HG03571 (cell line): ENCODE data around the gene CD63.

Experiments used
- ATAC-seq: cut with Tn5 transposase; IDR thresholded peaks from one replicate; pipeline ENCODE4 v1.9.1; 2021; ENCODE audit not compliant: unreplicated experiment

CD63 gene

DNA sequence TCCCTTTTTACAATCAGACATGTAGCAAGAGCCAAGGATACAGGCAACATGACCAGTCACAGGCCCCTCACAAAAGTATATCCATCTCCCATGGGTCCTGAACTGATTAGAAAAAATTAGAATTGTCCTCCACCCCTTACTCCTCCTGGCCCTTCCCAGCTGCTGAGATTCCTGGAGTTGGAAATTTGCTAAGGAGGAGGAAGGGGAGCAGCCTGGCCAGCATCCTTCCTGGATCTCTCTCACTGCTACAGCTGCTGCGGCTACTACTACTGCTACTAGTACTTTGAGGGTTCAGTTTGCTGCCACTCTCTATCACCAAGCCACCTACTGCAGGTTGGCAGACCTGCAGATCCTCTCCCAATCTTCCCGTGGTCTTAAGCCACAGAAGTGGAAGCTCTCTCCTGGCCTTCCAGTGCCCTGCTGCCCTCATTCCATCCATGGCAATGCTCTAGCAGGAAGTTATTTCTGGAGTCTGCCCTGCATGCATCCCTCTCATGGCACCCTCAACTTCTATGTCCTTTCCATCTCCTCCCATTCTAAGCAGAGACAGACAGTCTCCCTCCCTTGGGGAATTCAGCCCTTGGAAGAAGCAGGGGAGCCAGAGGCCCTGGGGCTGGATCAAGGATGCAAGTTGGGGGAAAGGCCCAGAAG lies 22.1 kb downstream of the CD63 start:
- ATAC-seq = no peak

GRCh38 chr12:55705782-55706402 lies 22.9 kb downstream of the CD63 start:
- no peak for ATAC-seq

- no peak for ATAC-seq
Observed at GRCh38 chr12:55704824-55705718, 23.7 kb downstream of the CD63 start.

DNA sequence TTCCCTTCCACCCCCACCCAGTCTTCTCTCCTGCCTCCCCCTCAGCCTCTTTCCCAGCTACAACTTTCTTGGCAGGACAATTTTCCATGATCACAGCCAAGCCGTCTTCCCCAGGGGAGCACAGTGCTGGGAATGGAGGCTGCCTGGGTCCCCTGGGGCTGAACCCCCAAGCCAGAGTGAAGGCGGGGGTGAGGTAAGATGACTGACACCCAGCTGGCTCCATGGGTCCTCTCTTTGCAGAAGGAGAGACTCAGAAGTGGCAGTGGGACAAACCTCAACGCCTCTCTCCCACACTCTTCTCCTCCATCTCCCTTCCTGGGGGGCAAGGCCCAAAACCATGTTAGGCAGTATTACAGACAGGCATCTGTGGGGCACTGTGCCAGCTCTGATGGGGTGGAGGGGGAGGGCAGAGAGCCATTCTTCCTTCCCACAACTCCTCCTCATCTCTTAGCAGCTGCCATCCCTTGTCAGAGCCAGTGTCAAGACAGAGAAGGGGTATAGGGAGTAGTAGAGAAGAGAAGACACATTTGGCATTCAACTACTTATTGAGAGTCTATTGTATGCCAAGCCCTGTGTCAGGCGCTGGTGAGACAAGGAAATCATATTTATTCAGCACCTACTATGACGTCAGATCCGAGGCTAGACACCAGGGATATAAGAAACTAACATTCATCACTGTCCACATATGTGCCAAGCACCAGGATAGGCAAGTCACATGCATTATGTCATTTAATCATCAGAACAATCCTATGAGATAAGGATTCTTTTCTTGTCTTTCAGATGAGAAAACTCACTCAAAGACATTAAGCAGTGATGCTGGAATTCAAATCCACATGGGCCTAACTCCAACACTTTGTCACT lies 24.7 kb downstream of the CD63 start:
- ATAC-seq = no peak

- no peak for ATAC-seq
Observed at GRCh38 chr12:55703288-55703687, 25.5 kb downstream of the CD63 start.

DNA sequence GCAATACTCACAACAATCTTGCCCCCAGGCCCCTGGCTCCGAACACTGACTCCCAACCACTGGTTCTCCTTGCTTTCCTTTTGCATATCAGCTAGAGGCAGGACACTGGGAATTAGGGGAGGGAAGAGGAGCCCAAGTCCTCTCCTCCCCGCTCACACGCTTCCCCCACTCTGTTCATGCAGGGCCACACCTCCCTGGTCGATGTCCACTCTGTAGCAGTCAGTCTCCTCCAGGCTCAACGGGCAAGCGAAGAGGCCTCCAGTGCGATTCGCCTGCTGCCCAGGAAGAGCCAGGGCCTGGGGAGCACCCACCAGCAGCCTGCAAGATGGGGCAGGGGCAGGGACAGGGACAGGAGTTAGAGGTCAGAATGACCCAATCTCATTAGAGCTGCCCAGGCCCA lies 25.9 kb downstream of the CD63 start:
- ATAC-seq = no peak

- no peak for ATAC-seq
Observed at GRCh38 chr12:55700255-55701018, 28.4 kb downstream of the CD63 start.

- ATAC-seq = no peak
Observed at GRCh38 chr12:55699471-55700055, 29.2 kb downstream of the CD63 start.

DNA sequence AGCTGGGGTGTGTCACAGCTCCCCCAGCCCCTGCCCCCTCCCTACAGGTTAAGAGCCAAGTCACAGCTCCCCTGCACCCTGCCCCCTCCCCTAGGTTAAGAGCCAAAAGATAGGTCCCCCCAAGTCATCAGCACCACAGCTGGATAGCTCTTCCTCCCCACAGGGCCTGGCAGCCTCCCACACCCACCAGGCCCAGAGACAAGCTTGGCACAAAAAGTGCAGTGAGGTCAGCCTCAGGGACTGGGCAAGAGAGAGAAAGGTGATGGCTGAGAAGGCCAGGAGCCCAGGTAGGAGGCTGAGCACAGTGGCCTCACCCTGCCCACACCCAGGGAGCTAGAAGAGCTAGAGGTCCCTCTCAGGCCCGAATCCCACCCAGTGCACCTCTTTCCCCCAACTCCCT lies 29.8 kb downstream of the CD63 start:
- no peak for ATAC-seq

DNA sequence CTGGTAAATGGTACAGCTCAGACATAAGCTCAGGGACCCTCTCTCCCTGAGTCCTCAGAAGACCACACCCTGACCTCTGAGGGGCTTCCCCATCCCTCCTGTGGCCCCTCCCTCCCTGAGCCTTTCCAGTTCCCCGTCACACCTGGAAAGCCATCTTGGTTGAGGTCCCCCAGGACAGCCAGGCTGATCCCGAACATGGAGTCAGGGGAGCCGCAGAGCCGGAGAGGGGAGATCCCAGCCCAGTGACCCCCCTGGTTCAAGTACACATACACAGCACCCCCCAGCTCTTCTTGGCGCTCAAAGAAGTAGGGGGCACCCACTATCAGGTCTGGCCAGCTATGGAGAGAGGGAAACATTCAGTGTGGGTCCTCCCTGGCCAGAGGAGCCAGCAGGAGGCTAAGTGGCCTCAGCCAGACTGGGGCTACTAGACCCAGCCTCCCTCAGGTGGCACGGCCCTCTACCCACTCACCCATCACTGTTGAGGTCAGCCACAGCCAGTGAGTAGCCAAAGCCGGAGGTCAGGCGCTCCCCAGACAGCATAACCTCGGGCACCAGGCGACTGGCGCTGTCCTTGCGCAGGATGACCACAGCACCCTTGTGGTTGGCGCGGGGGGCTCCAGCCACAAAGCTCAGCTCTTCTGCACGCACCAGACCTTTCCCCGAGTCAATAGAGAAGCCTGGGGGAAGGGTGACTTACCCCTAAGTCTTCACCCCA lies 30.4 kb downstream of the CD63 start:
- ATAC-seq = no peak

DNA sequence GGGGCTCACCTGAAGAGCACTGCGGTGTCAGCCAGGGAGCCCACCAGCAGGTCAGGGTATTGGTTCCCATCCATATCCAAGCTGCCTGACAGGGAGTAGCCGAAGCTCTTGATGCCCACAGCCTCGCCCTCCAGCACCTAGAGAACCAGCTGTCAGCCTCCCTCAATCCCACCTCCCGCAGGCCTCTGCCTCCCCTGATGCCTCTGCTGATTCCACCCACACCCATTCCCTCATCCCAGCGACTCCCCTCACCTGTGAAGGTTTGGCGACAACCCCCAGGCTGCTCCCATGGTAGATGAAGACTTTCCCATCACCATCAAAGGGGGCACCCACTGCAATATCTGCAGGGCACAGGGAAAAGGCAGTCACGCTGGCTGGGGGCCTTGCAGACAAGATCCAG lies 31.1 kb downstream of the CD63 start:
- no peak for ATAC-seq

GRCh38 chr12:55696796-55697462 lies 31.9 kb downstream of the CD63 start:
- no peak for ATAC-seq

DNA sequence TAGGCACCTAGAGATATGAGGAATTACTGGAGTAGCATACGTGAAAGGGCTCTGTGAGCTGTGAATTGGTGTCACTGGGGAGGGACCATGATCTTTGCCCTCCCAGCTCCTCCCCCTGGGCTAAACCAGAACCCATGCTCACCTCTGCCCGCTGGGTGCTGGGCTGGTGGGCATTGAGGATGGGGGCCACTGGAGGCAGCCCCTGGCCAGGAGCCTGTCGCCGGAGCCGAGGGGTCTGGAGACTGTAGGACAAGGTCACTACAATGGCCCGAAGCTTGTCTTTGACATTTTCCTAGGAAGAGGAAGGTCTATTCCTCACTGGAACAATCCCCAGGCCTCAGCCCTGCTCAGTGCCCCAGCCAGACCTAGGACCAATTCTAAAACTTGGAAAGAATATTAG lies 32.7 kb downstream of the CD63 start:
- ATAC-seq = no peak

- ATAC-seq = no peak
Observed at GRCh38 chr12:55695349-55695748, 33.5 kb downstream of the CD63 start.

DNA sequence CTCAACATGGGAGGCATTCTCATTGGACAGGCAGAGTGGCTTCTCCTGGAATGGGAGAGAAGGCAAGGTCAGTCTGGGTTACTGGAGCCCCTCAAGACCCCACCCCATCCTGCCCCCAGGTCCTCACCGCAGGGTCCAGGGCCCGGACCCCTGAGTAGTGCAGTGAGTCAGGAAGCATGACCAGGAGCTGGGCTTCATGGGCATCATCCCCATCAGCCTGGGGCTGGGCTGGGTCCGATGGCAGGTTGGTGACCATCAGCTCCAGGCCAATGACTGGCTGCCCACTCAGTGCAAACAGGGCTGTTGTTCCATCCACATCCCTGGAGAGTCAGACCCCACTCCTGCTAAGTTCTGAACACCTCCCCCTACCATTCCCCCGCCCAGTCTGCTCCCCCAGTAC lies 34.2 kb downstream of the CD63 start:
- ATAC-seq = no peak

DNA sequence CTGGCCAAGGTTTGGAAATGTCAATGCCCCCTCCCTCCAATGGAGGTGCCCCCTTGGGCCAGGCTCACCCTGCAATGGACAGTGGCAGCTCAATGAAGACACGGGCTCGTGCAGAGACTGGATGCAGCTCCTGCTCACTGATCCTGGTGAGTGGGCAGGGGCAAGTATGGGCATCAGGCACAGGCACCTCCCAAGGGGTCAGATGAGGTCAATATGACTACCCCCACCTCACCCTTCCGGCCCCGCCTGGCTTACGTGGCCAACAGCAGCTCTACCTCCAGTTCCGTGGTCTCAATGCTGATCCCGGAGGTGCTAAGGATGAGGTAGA lies 34.7 kb downstream of the CD63 start:
- no peak for ATAC-seq

- no peak for ATAC-seq
Observed at GRCh38 chr12:55693323-55694187, 35.3 kb downstream of the CD63 start.
